ENCODE data around the gene SETD1A. TPM values are rescaled to one million over a fixed set of nuclear protein-coding genes. Genes with fewer than 3 reads are reported as not detected.

The SETD1A gene
- total and polyA plus RNA-seq, 9 of the 15 experiments (the other 6 are each of a cell fraction or from before 2014, with no cell fraction given), result 0.08 to 36.0 (median 4.2) TPM

DNA sequence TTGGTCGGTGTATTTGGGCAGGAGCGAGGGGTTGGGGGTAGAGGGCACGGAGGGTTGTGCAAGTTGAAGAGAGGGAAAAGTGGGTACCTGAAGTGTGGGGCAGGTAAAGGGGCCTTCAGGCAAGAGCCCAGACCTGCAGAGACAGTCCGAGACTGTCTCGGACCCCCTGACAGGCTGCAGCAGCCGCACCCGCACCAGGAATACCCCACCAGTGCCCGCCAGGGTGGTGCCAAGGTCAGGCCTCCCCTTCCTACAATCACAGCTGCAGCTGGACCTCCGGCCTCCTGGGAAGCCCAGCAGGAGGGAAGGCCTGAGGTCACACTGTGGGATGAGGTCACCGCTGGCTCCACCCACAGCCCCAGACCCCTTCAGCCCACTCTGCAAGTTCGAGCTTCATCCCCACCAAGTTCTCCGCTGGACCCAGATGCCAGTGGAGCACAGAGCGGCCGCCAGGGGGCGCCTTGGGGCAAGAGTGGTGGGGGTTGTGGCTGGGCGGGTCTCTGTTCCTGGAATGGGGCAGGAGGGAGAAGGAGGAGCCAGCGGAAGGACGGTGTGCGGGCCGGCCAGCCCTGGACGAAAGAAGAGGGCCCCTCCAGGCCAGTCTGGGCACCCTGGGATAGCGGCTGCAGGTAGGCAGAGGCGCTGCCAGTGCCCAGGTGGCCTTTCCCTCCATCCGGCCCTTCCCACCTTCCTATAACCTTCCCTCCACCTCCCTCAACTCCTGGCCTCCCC is 27.3 kb downstream of the SETD1A start, which contains the start of gene HSD3B7 (continued):
- TF ChIP-seq, protein P1, sequence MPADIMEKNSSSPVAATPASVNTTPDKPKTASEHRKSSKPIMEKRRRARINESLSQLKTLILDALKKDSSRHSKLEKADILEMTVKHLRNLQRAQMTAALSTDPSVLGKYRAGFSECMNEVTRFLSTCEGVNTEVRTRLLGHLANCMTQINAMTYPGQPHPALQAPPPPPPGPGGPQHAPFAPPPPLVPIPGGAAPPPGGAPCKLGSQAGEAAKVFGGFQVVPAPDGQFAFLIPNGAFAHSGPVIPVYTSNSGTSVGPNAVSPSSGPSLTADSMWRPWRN (IDR thresholded peaks at IDR 0.05; ENCODE audit: low read depth), result no peak
- TF ChIP-seq KLF16 (IDR thresholded peaks at IDR 0.05) (0 out of 2 replicates have a peak, but pooled peaks have one; percentile 41), HCFC1 (IDR thresholded peaks at IDR 0.05; ENCODE audit: low read depth, low read length) (peak; percentile 55), RFX1 (IDR thresholded peaks at IDR 0.05) (no peak), SMARCA4 (IDR thresholded peaks at IDR 0.05) (0 out of 2 replicates have a peak, but pooled peaks have one; percentile 24), ZFP30 (CRISPR knock-in tag; IDR thresholded peaks at IDR 0.05; ENCODE audit: borderline replicate concordance) (no peak), MYNN (IDR thresholded peaks at IDR 0.05) (peak; percentile 80; the same call in 1 of the 2 replicates), MYNN (CRISPR knock-in tag; IDR thresholded peaks at IDR 0.05) (no peak), POLR2G (IDR thresholded peaks at IDR 0.05; ENCODE audit: low read depth, low read length) (peak; percentile 75), ARHGAP35 (IDR thresholded peaks at IDR 0.05; ENCODE audit: partially characterized antibody) (no peak), SMC3 (conservative IDR thresholded peaks at IDR 0.05; ENCODE audit: insufficient read depth, low read depth, low read length) (peak; percentile 97), ZKSCAN1 (IDR thresholded peaks at IDR 0.05; ENCODE audit: low read depth, low read length) (0 out of 2 replicates have a peak, but pooled peaks have one; percentile 27), PHF21A (IDR thresholded peaks at IDR 0.05; ENCODE audit: borderline replicate concordance, low read depth) (peak; percentile 29; the same call in 1 of the 2 replicates), RB1 (IDR thresholded peaks at IDR 0.05; ENCODE audit: low read depth) (peak; percentile 92), TGIF2 (CRISPR knock-in tag; IDR thresholded peaks at IDR 0.05) (no peak), TOE1 (IDR thresholded peaks at IDR 0.05; ENCODE audit: borderline replicate concordance) (peak; percentile 29; the same call in 1 of the 2 replicates), TOE1 (CRISPR knock-in tag; IDR thresholded peaks at IDR 0.05; ENCODE audit: borderline replicate concordance, low read depth) (no peak), NCOA1 (IDR thresholded peaks at IDR 0.05; ENCODE audit: low read depth) (0 out of 2 replicates have a peak, but pooled peaks have one; percentile 36), ELF1 (tag; IDR thresholded peaks at IDR 0.05) (peak; percentile 49; the same call in 1 of the 2 replicates)
- TF ChIP-seq, protein P2, sequence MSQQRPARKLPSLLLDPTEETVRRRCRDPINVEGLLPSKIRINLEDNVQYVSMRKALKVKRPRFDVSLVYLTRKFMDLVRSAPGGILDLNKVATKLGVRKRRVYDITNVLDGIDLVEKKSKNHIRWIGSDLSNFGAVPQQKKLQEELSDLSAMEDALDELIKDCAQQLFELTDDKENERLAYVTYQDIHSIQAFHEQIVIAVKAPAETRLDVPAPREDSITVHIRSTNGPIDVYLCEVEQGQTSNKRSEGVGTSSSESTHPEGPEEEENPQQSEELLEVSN (IDR thresholded peaks at IDR 0.05; ENCODE audit: borderline replicate concordance in 1 of 2, extremely low read depth in 1 of 2, insufficient read depth in 1 of 2, insufficient read length in 1 of 2, low read depth in 1 of 2, low read length in 1 of 2, poor library complexity in 1 of 2, severe bottlenecking in 1 of 2), result peak in 1 of 2 experiments; percentile 38
- TF ChIP-seq, protein P3, sequence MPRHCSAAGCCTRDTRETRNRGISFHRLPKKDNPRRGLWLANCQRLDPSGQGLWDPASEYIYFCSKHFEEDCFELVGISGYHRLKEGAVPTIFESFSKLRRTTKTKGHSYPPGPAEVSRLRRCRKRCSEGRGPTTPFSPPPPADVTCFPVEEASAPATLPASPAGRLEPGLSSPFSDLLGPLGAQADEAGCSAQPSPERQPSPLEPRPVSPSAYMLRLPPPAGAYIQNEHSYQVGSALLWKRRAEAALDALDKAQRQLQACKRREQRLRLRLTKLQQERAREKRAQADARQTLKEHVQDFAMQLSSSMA (CRISPR knock-in tag; IDR thresholded peaks at IDR 0.05), result 0 out of 2 replicates have a peak, but pooled peaks have one; percentile 10
- TF ChIP-seq, protein P4, sequence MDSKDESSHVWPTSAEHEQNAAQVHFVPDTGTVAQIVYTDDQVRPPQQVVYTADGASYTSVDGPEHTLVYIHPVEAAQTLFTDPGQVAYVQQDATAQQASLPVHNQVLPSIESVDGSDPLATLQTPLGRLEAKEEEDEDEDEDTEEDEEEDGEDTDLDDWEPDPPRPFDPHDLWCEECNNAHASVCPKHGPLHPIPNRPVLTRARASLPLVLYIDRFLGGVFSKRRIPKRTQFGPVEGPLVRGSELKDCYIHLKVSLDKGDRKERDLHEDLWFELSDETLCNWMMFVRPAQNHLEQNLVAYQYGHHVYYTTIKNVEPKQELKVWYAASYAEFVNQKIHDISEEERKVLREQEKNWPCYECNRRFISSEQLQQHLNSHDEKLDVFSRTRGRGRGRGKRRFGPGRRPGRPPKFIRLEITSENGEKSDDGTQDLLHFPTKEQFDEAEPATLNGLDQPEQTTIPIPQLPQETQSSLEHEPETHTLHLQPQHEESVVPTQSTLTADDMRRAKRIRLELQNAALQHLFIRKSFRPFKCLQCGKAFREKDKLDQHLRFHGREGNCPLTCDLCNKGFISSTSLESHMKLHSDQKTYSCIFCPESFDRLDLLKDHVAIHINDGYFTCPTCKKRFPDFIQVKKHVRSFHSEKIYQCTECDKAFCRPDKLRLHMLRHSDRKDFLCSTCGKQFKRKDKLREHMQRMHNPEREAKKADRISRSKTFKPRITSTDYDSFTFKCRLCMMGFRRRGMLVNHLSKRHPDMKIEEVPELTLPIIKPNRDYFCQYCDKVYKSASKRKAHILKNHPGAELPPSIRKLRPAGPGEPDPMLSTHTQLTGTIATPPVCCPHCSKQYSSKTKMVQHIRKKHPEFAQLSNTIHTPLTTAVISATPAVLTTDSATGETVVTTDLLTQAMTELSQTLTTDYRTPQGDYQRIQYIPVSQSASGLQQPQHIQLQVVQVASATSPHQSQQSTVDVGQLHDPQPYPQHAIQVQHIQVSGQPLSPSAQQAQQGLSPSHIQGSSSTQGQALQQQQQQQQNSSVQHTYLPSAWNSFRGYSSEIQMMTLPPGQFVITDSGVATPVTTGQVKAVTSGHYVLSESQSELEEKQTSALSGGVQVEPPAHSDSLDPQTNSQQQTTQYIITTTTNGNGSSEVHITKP (IDR thresholded peaks at IDR 0.05; ENCODE audit: partially characterized antibody), result no peak
